HepG2 (cell line): Measurements from ENCODE around the gene LACTBL1. TPM values are rescaled to one million over a fixed set of nuclear protein-coding genes. Genes with fewer than 3 reads are reported as not detected.
A peak's percentile ranks its signal among the peaks of the same experiment; 100 is the strongest.

Experiments
- DR1 ChIP-seq: sonication (generic); formaldehyde crosslinking; IDR thresholded peaks from 2 replicates; pipeline ENCODE4 v1.8.0; 2021; ENCODE audit warnings: mild to moderate bottlenecking, missing genetic modification reagents, inconsistent platforms
- ZBTB14 ChIP-seq: sonication (generic); formaldehyde crosslinking; IDR thresholded peaks from 2 replicates; pipeline ENCODE4 v1.4.0; 2020; ENCODE audit warnings: missing genetic modification reagents
- ZMAT3 ChIP-seq: sonication (generic); formaldehyde crosslinking; conservative IDR thresholded peaks from 2 replicates; pipeline ENCODE4 v1.7.0; 2021; ENCODE audit warnings: missing genetic modification reagents
- ZNF343 ChIP-seq: sonication (generic); formaldehyde crosslinking; IDR thresholded peaks from 2 replicates; pipeline ENCODE4 v1.4.0; 2020; ENCODE audit warnings: mild to moderate bottlenecking, missing genetic modification reagents
- ZNF501 ChIP-seq: sonication (generic); formaldehyde crosslinking; IDR thresholded peaks from 2 replicates; pipeline ENCODE4 v1.5.1; 2020; ENCODE audit warnings: mild to moderate bottlenecking, moderate library complexity, missing genetic modification reagents
- ZSCAN25 ChIP-seq: sonication (generic); formaldehyde crosslinking; IDR thresholded peaks from 2 replicates; pipeline ENCODE4 v1.8.0; 2022; ENCODE audit warnings: mild to moderate bottlenecking, missing genetic modification reagents
- polyA plus RNA-seq, 8 experiments: library from polyadenylated mRNA; depleted of rRNA in 3 of 8; stranded (reverse) in 7 of 8; unstranded in 1 of 8; fragments of >200 nt; fragmentation: Illumina TruSeq in 4 of 8; extraction: Trizol in 4 of 8; gene quantifications; 2 replicates each; pipeline versions ENCODE4 v1.2.1 to v1.2.3, GENCODE V29; 2011 to 2016; ENCODE audit warnings: low read depth in 4 of 8, missing spikeins in 1 of 8, mixed read lengths in 1 of 8; ENCODE audit not compliant: insufficient read depth in 1 of 8
- total RNA-seq, 5 experiments: library from RNA; depleted of rRNA; stranded (reverse); fragments of >200 nt; fragmentation: Illumina TruSeq; extraction: Trizol; gene quantifications; 2 replicates each; pipeline ENCODE4 v1.2.3, GENCODE V29; 2016; ENCODE audit warnings: low read depth in 1 of 5
- TF ChIP-seq, protein P1 (sequence below): sonication (generic); formaldehyde crosslinking; IDR thresholded peaks from 2 replicates; pipeline ENCODE4 v1.4.0; 2020; ENCODE audit warnings: mild to moderate bottlenecking, missing genetic modification reagents, borderline replicate concordance
- TF ChIP-seq, protein P2 (sequence below): sonication (generic); formaldehyde crosslinking; IDR thresholded peaks from 2 replicates; pipeline ENCODE4; 2020; ENCODE audit warnings: missing genetic modification reagents, mild to moderate bottlenecking, borderline replicate concordance

Gene LACTBL1
- total and polyA plus RNA-seq, 2 of the 13 experiments (the other 11 are each of a cell fraction or from before 2014, with no cell fraction given), result 0.12 to 1.3 TPM

- TF ChIP-seq, protein P1, sequence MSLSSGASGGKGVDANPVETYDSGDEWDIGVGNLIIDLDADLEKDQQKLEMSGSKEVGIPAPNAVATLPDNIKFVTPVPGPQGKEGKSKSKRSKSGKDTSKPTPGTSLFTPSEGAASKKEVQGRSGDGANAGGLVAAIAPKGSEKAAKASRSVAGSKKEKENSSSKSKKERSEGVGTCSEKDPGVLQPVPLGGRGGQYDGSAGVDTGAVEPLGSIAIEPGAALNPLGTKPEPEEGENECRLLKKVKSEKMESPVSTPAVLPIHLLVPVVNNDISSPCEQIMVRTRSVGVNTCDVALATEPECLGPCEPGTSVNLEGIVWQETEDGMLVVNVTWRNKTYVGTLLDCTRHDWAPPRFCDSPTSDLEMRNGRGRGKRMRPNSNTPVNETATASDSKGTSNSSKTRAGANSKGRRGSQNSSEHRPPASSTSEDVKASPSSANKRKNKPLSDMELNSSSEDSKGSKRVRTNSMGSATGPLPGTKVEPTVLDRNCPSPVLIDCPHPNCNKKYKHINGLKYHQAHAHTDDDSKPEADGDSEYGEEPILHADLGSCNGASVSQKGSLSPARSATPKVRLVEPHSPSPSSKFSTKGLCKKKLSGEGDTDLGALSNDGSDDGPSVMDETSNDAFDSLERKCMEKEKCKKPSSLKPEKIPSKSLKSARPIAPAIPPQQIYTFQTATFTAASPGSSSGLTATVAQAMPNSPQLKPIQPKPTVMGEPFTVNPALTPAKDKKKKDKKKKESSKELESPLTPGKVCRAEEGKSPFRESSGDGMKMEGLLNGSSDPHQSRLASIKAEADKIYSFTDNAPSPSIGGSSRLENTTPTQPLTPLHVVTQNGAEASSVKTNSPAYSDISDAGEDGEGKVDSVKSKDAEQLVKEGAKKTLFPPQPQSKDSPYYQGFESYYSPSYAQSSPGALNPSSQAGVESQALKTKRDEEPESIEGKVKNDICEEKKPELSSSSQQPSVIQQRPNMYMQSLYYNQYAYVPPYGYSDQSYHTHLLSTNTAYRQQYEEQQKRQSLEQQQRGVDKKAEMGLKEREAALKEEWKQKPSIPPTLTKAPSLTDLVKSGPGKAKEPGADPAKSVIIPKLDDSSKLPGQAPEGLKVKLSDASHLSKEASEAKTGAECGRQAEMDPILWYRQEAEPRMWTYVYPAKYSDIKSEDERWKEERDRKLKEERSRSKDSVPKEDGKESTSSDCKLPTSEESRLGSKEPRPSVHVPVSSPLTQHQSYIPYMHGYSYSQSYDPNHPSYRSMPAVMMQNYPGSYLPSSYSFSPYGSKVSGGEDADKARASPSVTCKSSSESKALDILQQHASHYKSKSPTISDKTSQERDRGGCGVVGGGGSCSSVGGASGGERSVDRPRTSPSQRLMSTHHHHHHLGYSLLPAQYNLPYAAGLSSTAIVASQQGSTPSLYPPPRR (CRISPR knock-in tag), result peak; percentile 45; the same call in 1 of the 2 replicates
- 0 out of 2 replicates have a peak, but pooled peaks have one; percentile 67 for TF ChIP-seq ZNF343 (CRISPR knock-in tag)
- TF ChIP-seq ZSCAN25 (CRISPR knock-in tag), result peak; percentile 58; the same call in 1 of the 2 replicates
- peak; percentile 94 for TF ChIP-seq DR1
- no peak for TF ChIP-seq ZMAT3 (CRISPR knock-in tag)
- TF ChIP-seq ZNF501 (CRISPR knock-in tag), result peak; percentile 95
- TF ChIP-seq ZBTB14 (CRISPR knock-in tag), result peak; percentile 99
- TF ChIP-seq, protein P2, sequence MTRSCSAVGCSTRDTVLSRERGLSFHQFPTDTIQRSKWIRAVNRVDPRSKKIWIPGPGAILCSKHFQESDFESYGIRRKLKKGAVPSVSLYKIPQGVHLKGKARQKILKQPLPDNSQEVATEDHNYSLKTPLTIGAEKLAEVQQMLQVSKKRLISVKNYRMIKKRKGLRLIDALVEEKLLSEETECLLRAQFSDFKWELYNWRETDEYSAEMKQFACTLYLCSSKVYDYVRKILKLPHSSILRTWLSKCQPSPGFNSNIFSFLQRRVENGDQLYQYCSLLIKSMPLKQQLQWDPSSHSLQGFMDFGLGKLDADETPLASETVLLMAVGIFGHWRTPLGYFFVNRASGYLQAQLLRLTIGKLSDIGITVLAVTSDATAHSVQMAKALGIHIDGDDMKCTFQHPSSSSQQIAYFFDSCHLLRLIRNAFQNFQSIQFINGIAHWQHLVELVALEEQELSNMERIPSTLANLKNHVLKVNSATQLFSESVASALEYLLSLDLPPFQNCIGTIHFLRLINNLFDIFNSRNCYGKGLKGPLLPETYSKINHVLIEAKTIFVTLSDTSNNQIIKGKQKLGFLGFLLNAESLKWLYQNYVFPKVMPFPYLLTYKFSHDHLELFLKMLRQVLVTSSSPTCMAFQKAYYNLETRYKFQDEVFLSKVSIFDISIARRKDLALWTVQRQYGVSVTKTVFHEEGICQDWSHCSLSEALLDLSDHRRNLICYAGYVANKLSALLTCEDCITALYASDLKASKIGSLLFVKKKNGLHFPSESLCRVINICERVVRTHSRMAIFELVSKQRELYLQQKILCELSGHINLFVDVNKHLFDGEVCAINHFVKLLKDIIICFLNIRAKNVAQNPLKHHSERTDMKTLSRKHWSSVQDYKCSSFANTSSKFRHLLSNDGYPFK (CRISPR knock-in tag), result peak; percentile 76; the same call in 1 of the 2 replicates
Measured at GRCh38 chr1:23019094-23019862, 46.6 kb upstream of the LACTBL1 start, which contains the start of gene KDM1A (continued).
